Mucosa of descending colon (tissue), 3 donors: ENCODE results near the gene RIPPLY3. TPM values are rescaled to one million over a fixed set of nuclear protein-coding genes. Genes with fewer than 3 reads are reported as not detected.
"Not testable (repeated sequence)": the region's sequence is repeated elsewhere in the genome, so short reads cannot be mapped to it uniquely, and the experiment has no call there.

Experiments
- ATAC-seq: fragments of 200-7000 bp; cut with Tn5 transposase; one replicate; pipeline ENCODE4 v1.9.1; 2020; ENCODE audit warnings: mild to moderate bottlenecking, moderate library complexity
- DNase-seq, 3 donors: peaks; one replicate each; pipeline ENCODE4 v3.0.0-alpha.2; 2020
- H3K36me3 ChIP-seq: fragments of 200-600 bp; one replicate; pipeline ENCODE4 v1.8.0; 2021; ENCODE audit warnings: low read depth, mild to moderate bottlenecking
- H3K4me1 ChIP-seq: fragments of 200-600 bp; one replicate; pipeline ENCODE4 v1.8.0; 2021; ENCODE audit warnings: low read depth, mild to moderate bottlenecking
- H3K4me3 ChIP-seq: fragments of 200-600 bp; one replicate; pipeline ENCODE4 v1.8.0; 2021; ENCODE audit warnings: mild to moderate bottlenecking
- H3K9me3 ChIP-seq: fragments of 200-600 bp; one replicate; pipeline ENCODE4 v1.8.0; 2021; ENCODE audit warnings: mild to moderate bottlenecking
- CTCF ChIP-seq: fragments of 200-600 bp; IDR thresholded peaks from one replicate; pipeline ENCODE4 v1.8.0; 2022; ENCODE audit warnings: antibody characterized with exemption, mild to moderate bottlenecking
- intact Hi-C, 2 donors: fragments of 100-400 bp; cut with DNase I in 1 of 2; cut with micrococcal nuclease in 1 of 2; formaldehyde crosslinking; loops; one replicate each; pipeline versions ENCODE4 v1.11.0 to v1.11.1; 2022; cut with DNase I, micrococcal nuclease
- total RNA-seq, 3 donors: library from RNA; stranded (reverse); fragmentation: NEBNext Ultra II Directional in 2 of 3; extraction: Animal tissue kit (Norgen Biotek cat#: 25700) in 2 of 3; gene quantifications; one replicate each; pipeline versions ENCODE4 v1.2.1 to v1.2.4, GENCODE V29; 2021 to 2023
- donor health status: DM: no; HTN: no; CAD: no; lungs with moderate emphysema.
- donor health status: DM: no; HTN: no; CAD: no.
- donor health status: DM: no; HTN: yes; CAD: no.

RIPPLY3 gene
- total RNA-seq, 3 donors from 2014 or later: not detected

DNA sequence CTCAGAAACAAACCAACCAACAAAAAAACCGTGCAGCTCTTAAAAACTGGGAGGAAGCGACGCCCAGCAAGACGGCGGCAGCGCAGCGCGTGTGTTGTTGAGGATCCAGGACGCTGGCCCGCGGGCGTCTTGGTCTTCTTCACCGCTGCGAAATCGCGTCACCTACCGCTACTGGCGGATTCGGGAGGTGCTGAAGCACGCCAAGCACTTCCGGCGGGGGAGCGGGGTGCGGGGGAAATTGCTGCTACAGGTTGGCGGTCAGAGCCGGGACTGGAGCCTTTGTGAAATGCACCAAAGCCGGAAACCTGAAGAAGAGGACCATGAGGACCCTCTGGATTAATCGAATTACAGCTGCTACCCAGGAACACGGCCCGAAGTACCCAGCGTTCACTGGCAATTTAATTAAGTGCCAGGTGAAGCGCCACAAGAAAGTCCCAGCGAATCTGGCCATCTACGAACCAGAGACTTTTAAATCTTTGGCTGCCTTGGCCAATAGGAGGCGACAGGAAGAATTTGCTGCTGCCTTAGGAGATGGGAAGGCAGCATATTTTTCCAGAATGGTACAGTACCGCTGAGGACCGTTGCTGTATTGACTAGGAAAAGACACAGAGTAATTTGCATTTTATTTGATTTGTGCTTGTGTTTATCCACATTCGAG is 11.9 kb upstream of the RIPPLY3 start:
- Histone ChIP-seq H3K4me3 (no peak overlapping the region), H3K36me3 (no peaks in the 10 kb centered on the region), H3K4me1 (no peaks in the 10 kb centered on the region), H3K9me3 (no peaks in the 10 kb centered on the region)
- ATAC-seq (no peak), DNase-seq (no peak)
- TF ChIP-seq CTCF: no peak
- intact Hi-C loops: no loop called here

DNA sequence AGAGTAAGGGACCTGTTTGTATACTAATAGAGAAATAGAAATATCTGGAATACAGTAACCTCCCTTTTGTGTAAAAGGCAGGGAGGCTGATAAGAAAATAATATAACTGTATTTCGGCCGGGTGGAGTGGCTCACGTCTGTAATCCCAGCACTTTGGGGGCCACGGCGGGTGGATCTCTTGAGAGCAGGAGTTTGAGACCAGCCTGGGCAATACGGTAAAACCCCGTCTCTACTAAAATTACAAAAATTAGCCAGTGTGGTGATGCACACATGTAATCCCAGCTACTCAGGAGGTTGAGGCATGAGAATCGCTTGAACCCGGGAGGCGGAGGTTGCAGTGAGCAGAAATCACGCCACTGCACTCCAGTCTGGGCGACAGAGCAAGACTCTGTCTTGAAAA is 11.2 kb upstream of the RIPPLY3 start:
- H3K4me3 ChIP-seq, H3K4me1 ChIP-seq, ATAC-seq, H3K9me3 ChIP-seq, DNase-seq, H3K36me3 ChIP-seq, intact Hi-C loops: not testable (repeated sequence)

GRCh38 chr21:36999131-36999898 is 7.2 kb upstream of the RIPPLY3 start:
- intact Hi-C loops: no loop called here
- ATAC-seq (no peak), DNase-seq (no peak)
- H3K36me3 ChIP-seq: no peaks in the 10 kb centered on the region
- H3K4me3 ChIP-seq: no peak overlapping the region
- H3K4me1 ChIP-seq: no peaks in the 10 kb centered on the region
- no peaks in the 10 kb centered on the region for H3K9me3 ChIP-seq
- no peak for TF ChIP-seq CTCF

DNA sequence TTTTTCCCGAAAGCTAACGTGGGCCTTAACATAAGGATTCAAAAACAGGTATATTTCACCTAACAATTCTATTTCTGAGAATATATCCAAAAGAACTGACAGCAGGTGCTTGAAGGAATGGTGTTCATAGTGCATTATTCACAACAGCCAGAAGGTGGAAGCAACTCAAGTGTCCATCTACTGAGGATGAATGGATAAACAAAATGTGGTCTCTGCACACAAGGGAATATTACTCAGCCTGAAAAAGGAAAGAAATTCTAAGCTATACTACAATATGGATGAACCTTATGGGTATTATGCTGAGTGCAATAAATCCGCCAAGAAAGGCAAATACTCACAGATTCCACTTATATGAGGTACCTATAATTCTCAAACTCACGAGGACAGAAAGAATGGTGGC is 6.1 kb upstream of the RIPPLY3 start:
- no peak for TF ChIP-seq CTCF
- no peak overlapping the region for H3K4me3 ChIP-seq
- DNase-seq (no peak), ATAC-seq (no peak)
- no peaks in the 10 kb centered on the region for H3K36me3 ChIP-seq
- no peaks in the 10 kb centered on the region for H3K4me1 ChIP-seq
- intact Hi-C loops: no loop called here
- no peaks in the 10 kb centered on the region for H3K9me3 ChIP-seq

DNA sequence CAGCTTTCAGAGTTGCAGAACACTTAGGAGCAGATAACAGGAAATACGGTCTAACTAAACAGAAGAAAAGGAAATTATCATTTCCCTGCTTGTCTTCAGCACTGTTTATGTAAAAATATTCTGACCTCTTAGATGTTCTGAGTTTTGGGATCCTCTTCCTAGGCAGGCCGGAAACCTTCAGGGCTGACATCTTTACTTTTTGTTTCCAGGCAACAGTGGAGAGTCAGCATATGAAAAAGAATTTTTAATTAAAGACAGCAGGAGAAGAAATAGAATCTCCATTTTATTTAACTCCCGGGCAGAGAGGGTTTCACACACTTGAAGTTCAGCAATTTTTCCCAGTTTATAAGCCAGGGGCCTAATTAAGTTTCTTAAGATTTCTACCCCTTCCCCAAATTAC is 5.1 kb upstream of the RIPPLY3 start:
- intact Hi-C loops: no loop called here
- Histone ChIP-seq H3K36me3 (no peaks in the 10 kb centered on the region), H3K9me3 (no peaks in the 10 kb centered on the region), H3K4me3 (no peak overlapping the region), H3K4me1 (no peaks in the 10 kb centered on the region)
- no peak for DNase-seq
- ATAC-seq: no peak
- no peak for TF ChIP-seq CTCF

GRCh38 chr21:37002851-37003250 is 3.7 kb upstream of the RIPPLY3 start:
- intact Hi-C loops, ATAC-seq, H3K4me3 ChIP-seq, H3K9me3 ChIP-seq, H3K4me1 ChIP-seq, DNase-seq, H3K36me3 ChIP-seq: not testable (repeated sequence)

GRCh38 chr21:37003917-37004316 is 2.6 kb upstream of the RIPPLY3 start:
- intact Hi-C loops: not testable (repeated sequence)

More at GRCh38 chr21:37003917-37004316, 2.6 kb upstream of the RIPPLY3 start:
- H3K4me3 ChIP-seq, H3K9me3 ChIP-seq, H3K4me1 ChIP-seq, DNase-seq, H3K36me3 ChIP-seq: not testable (repeated sequence)
- ATAC-seq: peak; percentile 49
